COR-L47 (cell line): ENCODE results near the gene GRIN1.
"Not testable (repeated sequence)": the region's sequence is repeated elsewhere in the genome, so short reads cannot be mapped to it uniquely, and the experiment has no call there.

Source experiments
- DNase-seq: peaks from one replicate; lab custom pipeline; 2025; lab: John Stamatoyannopoulos, UW

Gene GRIN1

DNA sequence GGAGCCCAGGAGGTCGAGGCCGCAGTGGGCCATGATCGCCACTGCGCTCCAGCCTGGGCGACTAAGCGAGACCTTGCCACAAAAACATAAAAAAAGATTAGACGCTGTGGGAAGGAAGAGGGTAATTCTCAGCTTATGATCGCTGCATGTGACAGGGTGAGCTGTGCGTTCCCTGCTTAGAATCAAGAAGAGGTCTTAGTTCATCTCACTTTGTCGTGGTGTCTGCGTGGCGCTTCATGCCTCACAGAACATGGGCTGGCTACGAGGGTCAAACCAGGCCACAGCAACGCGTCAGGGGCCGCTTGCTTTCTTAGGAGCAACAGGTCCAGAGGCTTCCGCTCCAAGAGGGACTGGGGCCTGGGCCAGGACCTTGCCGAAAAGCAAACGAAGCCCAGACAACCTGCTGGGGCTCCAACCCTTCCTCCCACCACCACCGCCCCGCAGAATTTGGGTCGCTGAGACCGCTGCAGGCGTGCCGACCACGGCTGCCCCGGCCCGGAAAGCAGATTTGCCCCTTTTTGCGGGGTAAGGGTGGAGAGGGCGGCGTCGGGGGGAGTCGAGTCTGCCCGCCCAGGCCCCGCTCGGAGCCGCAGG, 10.0 kb upstream of the GRIN1 start:
- no peak for DNase-seq

DNA sequence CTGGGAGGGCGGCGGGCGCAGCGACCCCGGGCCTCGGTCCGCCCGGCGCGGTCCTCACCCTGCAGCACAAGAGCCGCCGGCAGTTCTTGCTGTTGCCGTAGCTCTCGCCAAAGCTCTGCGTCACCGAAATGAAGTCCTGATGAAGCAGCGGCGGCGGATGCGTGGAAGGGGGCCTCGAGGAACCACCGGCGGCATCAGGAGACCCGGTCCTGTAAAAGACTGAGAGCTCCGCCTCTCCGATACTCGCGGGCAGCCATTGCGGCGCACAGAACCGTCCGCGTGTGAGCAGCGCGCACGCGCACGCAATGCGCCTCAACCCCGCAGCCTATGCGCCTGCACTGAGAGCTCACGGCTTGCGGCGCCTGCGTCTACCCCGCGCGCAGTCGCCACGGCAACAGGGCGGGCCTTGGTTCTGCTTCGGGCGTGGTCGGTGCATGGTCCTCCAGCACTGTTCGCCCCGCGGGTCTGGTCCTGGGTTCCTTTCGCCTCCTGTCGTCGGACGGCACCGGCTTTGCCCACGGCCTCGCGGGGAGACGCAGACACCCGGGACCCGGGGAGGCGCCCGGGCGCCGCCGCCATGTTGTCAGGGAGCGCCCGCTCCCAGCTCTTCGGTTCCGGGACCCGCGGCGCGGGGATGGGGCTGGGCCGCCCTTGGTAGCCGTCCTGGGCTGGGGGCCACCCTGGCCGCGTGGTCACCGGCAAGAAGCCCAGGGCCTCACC, 9.3 kb upstream of the GRIN1 start:
- DNase-seq, result peak; percentile 92

DNA sequence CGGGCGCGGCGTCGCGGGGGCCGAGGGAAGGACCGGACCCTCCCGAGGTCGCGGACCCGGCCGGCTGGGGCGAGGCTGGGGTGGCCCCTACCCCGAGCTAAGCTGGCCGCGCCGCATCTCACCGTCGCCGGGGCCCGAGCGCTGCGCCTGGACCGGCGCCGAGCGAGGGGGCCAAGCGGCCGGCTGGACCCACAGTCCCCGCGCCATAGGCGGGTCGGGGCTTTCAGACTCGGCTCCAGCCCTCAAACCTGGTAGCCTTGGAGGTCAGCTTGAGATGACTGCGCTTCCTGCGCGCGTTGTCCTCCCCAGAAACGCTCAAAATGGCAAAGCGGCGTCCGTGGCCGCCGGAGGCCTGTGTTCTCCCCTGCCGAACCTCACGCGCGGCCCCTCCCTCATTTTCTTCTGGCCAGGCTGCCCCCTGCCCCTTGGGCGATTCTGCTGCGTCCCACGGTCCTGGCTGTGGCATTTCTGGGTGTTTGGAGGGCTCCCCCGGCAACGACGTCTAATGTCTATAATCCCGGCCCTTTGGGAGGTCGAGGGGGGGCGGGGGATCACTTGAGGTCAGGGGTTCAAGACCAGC, 8.7 kb upstream of the GRIN1 start:
- no peak for DNase-seq

DNA sequence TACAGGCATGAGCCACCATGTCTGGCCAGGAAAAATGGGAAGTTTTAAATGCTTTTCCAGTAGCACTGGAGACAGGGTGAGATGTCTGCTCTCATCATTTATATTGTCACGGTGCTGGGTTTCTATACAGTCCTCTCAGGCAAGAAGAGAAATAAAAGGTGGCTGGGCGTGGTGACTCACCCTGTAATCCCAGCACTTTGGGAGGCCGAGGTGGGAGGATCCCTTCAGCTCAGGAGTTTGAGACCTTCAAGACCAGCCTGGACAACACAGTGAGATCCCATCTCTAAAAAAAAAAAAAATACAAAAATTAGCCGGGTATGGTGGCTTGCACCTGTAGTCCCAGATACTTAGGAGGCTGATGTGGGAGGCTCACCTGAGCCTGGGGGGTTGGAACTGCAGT, 4.8 kb upstream of the GRIN1 start:
- DNase-seq, result no peak

DNA sequence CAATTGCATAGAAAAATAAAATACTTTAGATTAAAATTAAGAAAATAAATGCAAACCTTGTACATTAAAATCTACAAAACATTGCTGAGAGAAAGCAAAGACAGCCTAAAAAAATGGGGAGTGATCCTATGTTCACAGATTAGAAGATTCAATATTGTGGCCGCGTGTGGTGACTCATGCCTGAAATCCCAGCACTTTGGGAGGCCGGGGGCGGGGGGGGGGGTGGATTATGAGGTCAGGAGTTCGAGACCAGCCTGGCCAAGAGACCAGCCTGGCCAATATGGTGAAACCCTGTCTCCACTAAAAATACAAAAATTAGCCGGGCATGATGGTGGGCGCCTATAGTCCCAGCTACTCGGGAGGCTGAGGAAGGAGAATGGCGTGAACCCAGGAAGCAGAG, 3.8 kb upstream of the GRIN1 start:
- not testable (repeated sequence) for DNase-seq

DNA sequence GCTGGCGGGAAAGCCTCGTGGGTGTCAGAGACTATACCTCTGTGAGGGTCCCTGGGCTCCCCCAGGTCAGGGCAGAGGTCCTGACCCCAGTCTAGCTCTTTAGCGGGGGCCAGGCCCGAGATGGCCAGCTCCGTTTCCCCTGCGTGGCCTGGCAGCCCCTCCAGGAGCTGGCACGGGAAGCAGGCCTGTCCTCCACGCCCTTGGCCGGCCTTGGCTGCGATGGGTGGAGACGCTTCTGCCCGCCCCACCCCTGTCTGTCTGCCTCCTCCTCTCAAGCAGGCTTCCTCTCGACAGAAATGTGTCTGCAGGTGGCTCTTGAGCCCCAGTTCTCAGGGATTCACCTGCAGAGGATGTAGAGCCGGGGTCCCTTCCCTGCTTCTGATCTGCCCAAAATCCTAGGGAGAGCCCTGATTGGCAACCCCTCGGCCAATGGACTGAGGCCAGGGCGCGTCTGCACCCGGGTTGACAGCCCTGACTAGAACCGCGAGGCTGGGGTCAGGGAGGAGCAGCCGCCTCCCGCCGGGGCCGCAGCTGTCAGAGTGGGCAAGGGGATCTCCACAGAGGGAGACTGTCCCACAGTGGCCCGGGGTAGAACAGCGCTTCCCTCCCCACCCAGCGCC, 2.6 kb upstream of the GRIN1 start:
- no peak for DNase-seq

DNA sequence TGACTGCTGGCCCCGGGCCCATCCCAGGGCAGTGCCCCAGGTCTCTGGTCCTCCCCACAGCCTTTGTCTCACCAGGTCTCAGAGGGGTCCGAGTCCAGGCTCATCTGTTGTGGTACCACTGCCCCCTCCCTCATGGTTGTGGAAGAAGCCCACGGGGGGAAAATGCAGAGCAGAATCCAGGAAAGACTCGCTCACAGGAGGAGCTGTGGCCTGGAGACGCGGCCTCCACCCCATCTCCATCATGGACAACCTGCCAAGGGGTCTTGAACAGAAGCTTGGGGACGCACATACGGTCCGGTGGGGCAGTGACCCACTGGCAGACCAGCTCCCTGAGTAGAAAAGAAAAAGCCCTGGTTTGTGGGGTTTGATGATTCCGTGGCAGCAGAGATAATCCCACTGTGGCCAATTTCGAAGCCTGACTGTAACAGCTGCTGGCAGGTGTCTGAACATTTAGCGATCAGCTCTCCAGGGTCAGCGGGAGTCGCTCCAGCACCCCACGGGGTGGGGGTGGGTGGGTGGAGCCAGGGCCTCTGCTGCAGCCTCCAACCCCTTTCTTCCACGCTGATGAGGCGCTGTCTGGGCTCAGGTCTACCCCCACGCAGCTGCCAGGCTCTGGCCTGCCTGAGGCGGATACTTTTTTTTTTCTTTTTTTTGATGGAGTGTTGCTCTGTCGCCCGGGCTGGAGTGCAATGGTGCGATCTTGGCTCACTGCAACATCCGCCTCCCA, 1.9 kb upstream of the GRIN1 start:
- no peak for DNase-seq

DNA sequence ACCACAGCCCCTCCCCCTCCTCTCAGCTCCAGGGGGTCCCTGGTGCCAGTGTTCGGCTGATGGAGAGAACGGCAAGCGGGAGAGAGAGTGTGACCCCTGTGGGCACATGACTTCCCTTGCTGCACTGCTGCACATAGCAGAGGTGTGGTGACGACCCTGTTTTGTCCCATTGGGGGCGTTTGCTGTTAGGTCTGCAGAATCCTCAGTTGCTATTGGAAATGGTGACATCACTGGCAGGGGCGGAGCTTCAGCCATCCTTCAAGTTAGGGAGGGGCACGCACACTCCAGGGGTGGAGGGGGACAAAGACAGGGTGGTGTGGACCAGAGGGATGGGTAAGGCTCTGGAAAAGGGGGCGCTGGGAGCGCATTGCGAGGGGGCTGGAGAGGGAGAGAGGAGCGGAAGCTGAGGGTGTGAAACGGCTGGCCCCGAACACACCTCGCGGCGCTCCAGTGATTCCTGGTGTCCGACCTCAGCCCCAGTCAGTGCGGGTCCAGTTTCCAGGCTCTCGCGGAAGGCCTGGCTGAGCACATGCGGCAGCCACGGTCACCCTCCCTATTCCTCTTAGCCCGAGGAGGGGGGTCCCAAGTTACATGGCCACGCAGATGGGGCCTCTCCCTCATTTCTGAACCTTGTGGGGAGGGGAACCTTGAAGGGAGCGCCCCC, 764 bp upstream of the GRIN1 start:
- DNase-seq, result peak; percentile 39

DNA sequence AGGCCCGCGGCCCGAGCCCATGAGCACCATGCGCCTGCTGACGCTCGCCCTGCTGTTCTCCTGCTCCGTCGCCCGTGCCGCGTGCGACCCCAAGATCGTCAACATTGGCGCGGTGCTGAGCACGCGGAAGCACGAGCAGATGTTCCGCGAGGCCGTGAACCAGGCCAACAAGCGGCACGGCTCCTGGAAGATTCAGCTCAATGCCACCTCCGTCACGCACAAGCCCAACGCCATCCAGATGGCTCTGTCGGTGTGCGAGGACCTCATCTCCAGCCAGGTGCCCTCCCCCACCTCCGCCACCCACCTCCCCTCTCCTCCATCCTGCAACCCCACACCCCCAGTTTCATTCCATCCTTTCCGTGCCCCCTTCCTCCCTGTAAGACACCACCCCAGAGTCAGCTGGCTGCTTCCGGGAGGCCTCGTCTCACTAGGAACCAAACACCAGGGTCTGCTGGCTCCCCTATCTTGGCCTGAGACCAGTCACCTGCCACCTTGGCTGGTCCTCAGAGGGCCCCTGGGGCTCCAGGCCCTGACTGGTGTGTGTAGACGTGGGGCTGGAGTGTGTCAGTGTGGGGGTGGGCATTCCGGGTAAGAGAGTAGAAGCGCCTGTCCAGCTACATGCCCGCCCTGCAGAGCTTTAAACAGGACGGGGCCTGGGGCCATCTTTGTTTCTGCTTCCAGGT, 655 bp downstream of the GRIN1 start:
- DNase-seq, result no peak

DNA sequence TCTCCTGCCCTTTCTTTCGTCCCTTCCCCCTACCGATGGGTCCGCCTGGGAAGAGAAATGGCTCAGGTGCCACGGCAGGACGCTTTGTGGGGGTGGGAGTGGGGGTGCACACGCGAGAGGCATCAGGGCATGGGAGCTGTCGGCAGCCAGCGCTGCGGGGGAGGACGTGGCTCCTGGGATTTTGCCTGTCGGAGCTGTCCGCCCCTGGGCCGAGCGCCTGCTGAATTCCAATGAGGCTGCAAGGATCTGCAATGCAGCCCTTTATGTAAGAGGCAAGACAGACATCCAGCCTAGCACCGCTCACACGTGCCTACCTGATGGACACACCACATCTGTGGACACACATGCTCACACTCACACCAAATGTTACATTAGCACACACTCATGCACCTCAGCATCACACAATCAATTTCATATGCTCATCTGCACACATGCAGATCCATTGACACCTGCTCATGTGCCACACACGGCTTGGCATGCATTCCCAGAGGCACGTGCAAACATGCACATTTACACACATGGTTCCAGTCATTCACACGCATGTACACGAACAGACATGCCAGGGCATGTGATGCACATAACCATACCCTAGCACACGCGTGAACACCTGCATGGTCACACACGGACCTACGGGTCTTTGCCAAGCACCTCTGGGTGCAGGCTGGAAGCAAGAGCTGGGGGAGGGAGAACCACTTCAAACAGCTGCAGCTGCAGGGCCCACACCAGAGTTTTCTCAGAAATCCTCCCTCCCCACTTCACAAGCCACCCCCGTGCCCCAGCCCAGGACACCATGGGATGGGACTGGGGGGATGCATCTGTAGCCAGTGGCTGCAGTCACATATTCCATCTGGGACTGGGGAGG, 1.4 kb downstream of the GRIN1 start:
- DNase-seq, result no peak

DNA sequence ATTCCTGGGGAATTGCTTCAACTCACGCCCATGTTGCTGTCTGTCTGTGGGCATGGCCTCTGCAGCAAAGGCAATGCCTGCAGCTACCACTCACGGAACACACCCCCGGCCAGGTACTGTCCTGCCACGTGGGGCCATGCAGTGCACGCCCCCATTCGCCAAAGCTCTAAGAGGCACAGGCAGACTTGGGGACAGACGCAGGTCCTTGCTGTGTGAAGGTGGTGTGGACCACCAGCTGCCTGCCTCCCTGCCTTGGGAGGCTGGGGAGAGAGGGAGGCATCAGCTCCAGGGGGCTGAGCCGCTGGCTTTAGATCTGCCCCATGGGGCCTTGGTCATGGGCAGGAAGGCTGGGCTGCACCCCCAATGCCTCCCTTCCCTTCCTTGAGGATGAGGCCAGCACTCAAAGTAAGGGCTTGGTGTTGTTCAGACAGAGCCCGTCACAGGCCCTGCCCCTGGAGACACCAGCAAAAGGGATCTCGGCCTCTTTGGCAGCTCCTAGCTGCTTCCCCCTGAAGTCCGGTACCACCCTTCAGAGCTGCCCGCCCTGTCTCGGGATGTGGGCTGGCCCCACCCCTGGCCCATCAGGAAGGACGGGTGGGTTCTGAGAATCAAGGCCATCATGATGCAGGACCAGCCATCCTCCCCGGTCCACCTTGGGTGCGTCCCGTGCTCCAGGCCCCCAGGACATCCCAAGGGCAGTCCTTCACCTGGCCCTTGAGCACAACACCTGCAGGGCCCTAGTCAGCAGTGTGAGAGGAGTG, 2.3 kb downstream of the GRIN1 start:
- DNase-seq, result no peak

DNA sequence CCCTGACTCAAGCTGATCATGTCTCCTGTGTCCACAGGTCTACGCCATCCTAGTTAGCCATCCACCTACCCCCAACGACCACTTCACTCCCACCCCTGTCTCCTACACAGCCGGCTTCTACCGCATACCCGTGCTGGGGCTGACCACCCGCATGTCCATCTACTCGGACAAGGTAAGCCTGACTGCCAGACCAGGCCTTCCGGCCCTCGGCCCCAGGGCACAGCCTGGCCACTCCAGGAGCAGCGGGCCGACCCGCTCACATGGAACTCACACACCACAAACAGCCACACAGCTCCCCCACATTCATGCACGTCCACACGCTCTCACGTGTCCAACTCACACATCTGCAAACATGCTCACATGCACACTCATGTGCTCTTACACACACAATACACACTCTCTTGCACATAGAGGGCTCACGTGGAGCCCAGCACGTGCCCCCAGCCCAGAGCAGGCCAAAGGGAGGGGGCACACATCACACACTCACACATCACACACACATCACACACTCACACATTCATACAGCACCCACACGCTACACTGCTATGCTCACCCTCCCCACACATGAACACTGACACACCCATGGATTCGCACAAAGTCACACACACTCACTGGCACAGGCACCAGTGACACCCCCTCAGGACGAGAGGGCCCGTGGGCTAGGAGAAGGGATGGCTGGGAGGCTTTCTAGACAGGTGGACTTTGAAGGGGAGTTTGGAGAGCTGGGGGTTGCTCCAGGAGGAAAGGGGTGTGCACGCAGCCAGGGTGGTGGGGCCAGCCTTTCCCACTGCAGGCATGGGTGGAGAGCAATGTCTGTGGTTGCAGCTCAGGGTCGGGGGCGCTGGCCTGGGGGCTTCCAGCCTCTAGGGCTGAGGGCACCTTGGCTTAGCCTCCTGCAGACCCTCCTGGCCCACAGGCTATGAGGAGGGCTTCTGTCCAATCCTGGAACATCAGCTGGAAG, 3.3 kb downstream of the GRIN1 start:
- DNase-seq, result no peak

DNA sequence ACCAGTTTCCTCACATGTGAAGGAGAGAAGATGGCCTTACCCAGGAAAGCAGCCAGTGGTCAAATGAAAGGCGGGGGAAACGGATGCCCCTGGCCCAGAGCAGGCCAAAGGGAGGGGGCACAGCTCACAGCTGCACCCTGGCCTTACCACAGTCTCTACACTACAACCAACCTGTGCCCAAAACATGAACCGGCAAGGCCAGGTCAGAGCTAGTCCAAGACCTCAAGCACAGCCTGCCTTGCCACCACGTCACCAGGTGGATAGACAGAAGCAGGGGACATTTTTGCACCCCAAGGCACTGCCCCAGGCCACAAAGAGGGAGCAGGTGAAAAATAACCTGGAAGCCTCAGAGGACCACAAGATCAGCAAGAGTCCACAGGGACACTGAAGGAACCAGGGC, 4.5 kb downstream of the GRIN1 start:
- DNase-seq, result no peak

DNA sequence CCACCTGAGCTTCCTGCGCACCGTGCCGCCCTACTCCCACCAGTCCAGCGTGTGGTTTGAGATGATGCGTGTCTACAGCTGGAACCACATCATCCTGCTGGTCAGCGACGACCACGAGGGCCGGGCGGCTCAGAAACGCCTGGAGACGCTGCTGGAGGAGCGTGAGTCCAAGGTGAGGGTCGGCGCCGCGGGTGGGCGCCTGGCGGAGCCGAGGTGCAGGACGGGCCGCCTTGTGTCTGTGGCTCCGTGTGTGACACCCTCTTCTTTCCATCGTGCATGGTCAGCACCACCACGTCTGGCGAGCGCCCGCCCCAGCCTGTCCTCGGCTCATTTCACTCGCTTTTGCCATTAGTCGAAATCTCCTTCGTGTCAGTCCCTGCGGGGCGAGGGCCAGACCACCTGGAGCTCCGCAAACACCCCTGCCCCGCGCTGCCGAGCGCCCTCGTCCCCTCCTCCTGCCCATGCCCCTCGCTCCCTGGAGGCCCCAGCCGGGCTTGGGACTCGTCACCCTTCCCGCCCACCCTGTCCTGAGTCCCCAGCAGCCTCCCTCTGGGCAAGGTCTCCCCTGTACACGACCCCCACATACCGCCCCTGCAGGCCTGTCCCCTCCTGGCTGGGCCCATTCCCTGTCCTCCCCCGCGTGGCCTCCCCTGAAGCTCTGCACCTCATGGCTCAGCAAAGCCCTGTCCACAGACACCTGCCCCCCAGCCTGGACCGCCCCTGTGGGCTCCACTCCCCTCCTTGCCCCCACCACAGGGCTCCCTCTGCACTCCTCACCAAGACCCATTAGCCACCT, 7.0 kb downstream of the GRIN1 start:
- DNase-seq, result no peak

DNA sequence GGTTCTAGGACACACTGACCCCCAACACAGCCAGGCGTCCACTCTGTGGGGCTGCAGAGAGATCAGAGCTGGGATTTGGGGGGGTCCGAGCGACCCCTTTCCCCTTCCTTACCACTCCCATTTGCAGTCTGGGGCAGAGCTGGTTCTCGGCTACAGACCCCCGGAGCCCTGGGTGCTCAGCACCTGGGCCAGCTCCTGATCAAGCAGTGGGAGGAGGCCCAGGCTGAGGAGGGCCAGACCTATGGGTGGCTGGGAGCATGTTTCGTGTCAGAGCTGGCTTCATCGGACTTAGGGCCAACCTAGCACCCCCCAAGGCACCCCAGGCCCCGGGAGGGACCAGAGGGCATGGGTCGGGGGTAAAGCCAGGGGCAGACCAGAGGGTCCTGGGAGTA, 7.6 kb downstream of the GRIN1 start:
- no peak for DNase-seq

DNA sequence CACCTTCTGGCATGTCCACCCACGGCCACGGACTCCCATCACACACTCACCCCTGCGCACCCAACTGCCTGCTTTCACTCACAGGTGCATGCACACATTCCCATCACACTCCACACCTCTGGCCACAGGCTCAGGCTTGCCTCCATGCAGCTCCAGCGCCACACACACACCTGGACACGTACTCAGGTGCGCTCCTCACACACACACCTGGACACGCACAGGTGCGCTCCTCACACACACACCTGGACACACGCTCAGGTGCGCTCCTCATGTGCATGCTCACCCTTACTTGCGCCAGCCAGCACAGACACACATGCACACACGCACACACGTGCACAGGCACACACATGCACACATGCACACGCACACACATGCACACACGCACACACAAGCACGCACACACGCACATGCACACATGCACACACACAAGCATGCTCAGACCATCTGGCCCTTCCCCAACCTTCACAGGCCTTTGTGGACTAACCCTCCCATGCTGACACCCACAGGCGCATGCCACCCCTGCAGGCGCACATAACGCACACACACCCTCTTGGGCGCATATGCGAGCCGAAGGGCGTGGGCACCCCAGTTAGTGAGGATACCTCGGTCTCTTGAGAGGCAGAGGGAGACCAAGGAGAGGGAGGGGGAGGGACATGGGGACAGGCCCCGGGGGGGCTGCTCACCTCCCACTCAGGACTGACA, 8.3 kb downstream of the GRIN1 start:
- DNase-seq, result no peak

DNA sequence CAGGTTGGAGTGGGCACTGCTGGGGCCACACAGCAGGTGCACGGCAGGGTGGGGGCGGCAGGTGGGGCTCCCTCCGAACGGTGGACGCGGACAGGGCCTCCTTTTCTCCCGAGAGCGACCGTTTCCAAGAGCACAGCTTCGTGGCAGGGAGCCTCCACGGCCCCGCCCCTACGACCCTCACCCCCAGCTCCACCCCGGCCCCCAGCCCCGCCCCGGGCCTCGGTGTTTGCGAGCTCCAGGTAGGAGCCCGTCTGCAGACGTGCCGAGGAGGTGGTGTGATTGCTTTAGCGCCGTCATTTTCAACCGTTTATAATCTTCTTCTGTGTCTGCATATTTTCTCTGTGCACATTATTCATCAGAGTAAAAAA, 8.8 kb downstream of the GRIN1 start:
- DNase-seq, result no peak
